Body of pancreas (tissue), 4 donors: ENCODE results near the gene PKD2L2. TPM values are rescaled to one million over a fixed set of nuclear protein-coding genes. Genes with fewer than 3 reads are reported as not detected.

Experiments
- ATAC-seq: fragments of 150-250 bp; one replicate; pipeline ENCODE4 v1.9.1; 2016
- DNase-seq, 4 donors: peaks; one replicate each; pipeline ENCODE4 v3.0.0-alpha.2; 2019
- H3K27ac ChIP-seq, 4 donors: fragments of 200-600 bp; sonication (generic); 1 replicate in 3 of 4; 2 replicates in 1 of 4; pipeline versions ENCODE4 v1.5.1 to v1.6.1; 2016 to 2019; ENCODE audit warnings: mild to moderate bottlenecking in 1 of 4, mixed read lengths in 1 of 4, moderate library complexity in 1 of 4
- H3K27me3 ChIP-seq, 2 donors: fragments of 200-600 bp; sonication (generic); one replicate each; pipeline ENCODE4 v1.6.0; 2016; ENCODE audit warnings: mild to moderate bottlenecking in 1 of 2
- H3K36me3 ChIP-seq, 2 donors: fragments of 200-600 bp; sonication (generic); replicated peaks in 1 of 2; 2 replicates each; pipeline ENCODE4 v1.5.1; 2016; ENCODE audit warnings: low read depth in 2 of 2; ENCODE audit not compliant: insufficient read depth in 1 of 2
- H3K4me1 ChIP-seq: fragments of 200-600 bp; sonication (generic); one replicate; pipeline ENCODE4 v1.6.0; 2016
- H3K4me3 ChIP-seq, 2 donors: fragments of 200-600 bp; sonication (generic); 1 replicate in 1 of 2; 2 replicates in 1 of 2; pipeline ENCODE4 v1.5.1; 2016 to 2019
- H3K9me3 ChIP-seq, 3 donors: fragments of 200-600 bp; sonication (generic); 1 replicate in 2 of 3; 2 replicates in 1 of 3; pipeline ENCODE4 v1.5.1; 2016
- CTCF ChIP-seq, 7 experiments: fragments of 450-650 bp in 4 of 7; fragments of 200-600 bp in 3 of 7; sonication (generic) in 3 of 7; IDR thresholded peaks; one replicate each; pipeline ENCODE4 v1.5.1; 2016 to 2019; ENCODE audit warnings: antibody characterized with exemption in 7 of 7
- POLR2A ChIP-seq, 3 donors: fragments of 450-650 bp; IDR thresholded peaks; one replicate each; pipeline ENCODE4 v1.6.1; 2016; ENCODE audit warnings: antibody characterized with exemption in 3 of 3, mild to moderate bottlenecking in 2 of 3
- WGBS, 2 donors: methylation state at CpG; one replicate each; pipeline ENCODE4 v1.1.5; 2017; 5-methylcytosine and 5-hydroxymethylcytosine counted together
- intact Hi-C: fragments of 100-400 bp; cut with DNase I; formaldehyde crosslinking; loops from one replicate; pipeline ENCODE4 v1.15.1; 2023
- total RNA-seq, 2 donors: library from RNA; depleted of rRNA; stranded (reverse); fragments of >200 nt; gene quantifications; one replicate each; pipeline ENCODE4 v1.1.0, GENCODE V29; 2016

Gene PKD2L2
- total RNA-seq, 2 donors from 2014 or later = not detected

- 77% methylated on average over 3 of the region's 3 CpGs for WGBS, 2 donors
- H3K4me1 ChIP-seq = peaks cover 8% of the 10 kb centered on the region
- ATAC-seq (no peak), DNase-seq (no peak)
- H3K4me3 ChIP-seq = no peak overlapping the region
- H3K27me3 ChIP-seq = no peaks in the 10 kb centered on the region
- no peak overlapping the region for H3K27ac ChIP-seq
- intact Hi-C loops = no loop called here
- TF ChIP-seq POLR2A (IDR thresholded peaks at IDR 0.05) (no peak), CTCF (IDR thresholded peaks at IDR 0.05) (no peak)
- no peaks in the 10 kb centered on the region for H3K36me3 ChIP-seq
- no peaks in the 10 kb centered on the region for H3K9me3 ChIP-seq
Observed at GRCh38 chr5:137899493-137899892, 10.2 kb downstream of the PKD2L2 start.

GRCh38 chr5:137901011-137901817 is 12.0 kb downstream of the PKD2L2 start:
- TF ChIP-seq CTCF (IDR thresholded peaks at IDR 0.05) (no peak), POLR2A (IDR thresholded peaks at IDR 0.05) (no peak)
- peaks cover 8% of the 10 kb centered on the region for H3K4me1 ChIP-seq
- no peaks in the 10 kb centered on the region for H3K27me3 ChIP-seq
- DNase-seq (no peak), ATAC-seq (no peak)
- H3K4me3 ChIP-seq = no peak overlapping the region
- no peaks in the 10 kb centered on the region for H3K9me3 ChIP-seq
- 67 to 77% methylated on average over 5 of the region's 5 CpGs for WGBS, 2 donors
- no peaks in the 10 kb centered on the region for H3K36me3 ChIP-seq
- no peak overlapping the region for H3K27ac ChIP-seq
- intact Hi-C loops = no loop called here

GRCh38 chr5:137902408-137903133 is 13.3 kb downstream of the PKD2L2 start:
- Histone ChIP-seq H3K36me3 (no peaks in the 10 kb centered on the region), H3K9me3 (no peaks in the 10 kb centered on the region), H3K4me1 (peaks cover 8% of the 10 kb centered on the region), H3K4me3 (no peak overlapping the region), H3K27me3 (no peaks in the 10 kb centered on the region), H3K27ac (no peak overlapping the region)
- ATAC-seq (no peak), DNase-seq (no peak)
- 92 to 96% methylated on average over 1 of the region's 1 CpG for WGBS, 2 donors
- intact Hi-C loops = no loop called here
- TF ChIP-seq CTCF (IDR thresholded peaks at IDR 0.05) = no peak
- no peak for TF ChIP-seq POLR2A (IDR thresholded peaks at IDR 0.05)

- no peak overlapping the region for H3K27ac ChIP-seq
- ATAC-seq (no peak), DNase-seq (no peak)
- intact Hi-C loops = no loop called here
- 62 to 80% methylated on average over 2 of the region's 2 CpGs for WGBS, 2 donors
- H3K9me3 ChIP-seq = peaks cover 0 to 6% (median 0%) of the 10 kb centered on the region in 3 donors
- no peaks in the 10 kb centered on the region for H3K36me3 ChIP-seq
- H3K4me3 ChIP-seq = no peak overlapping the region
- TF ChIP-seq CTCF (IDR thresholded peaks at IDR 0.05) (no peak), POLR2A (IDR thresholded peaks at IDR 0.05) (no peak)
- H3K27me3 ChIP-seq = no peaks in the 10 kb centered on the region
- H3K4me1 ChIP-seq = no peaks in the 10 kb centered on the region
Observed at GRCh38 chr5:137914758-137915157, 25.5 kb downstream of the PKD2L2 start.
